Astrocyte (in vitro differentiated cells and primary cell): ENCODE measurements around the gene GET3. TPM values are rescaled to one million over a fixed set of nuclear protein-coding genes. Genes with fewer than 3 reads are reported as not detected.

Experiments used
- DNase-seq: peaks from one replicate; pipeline ENCODE4 v3.0.0-alpha.2; 2010; ENCODE audit warnings: low read depth
- FAIRE-seq: peaks from 2 replicates; lab custom pipeline; 2011; peaks lifted over from hg19 to GRCh38; lab: Jason Lieb, UNC
- H2AFZ ChIP-seq: 2 replicates; pipeline ENCODE4 v1.6.0; 2012; ENCODE audit warnings: low read depth, low read length, inconsistent platforms
- H3K27ac ChIP-seq: 2 replicates; pipeline ENCODE4 v1.5.1; 2011; ENCODE audit warnings: low read depth, low read length, inconsistent platforms
- H3K27me3 ChIP-seq: 2 replicates; pipeline ENCODE4 v1.6.0; 2011; ENCODE audit warnings: low read length, inconsistent platforms; ENCODE audit not compliant: insufficient read depth
- H3K36me3 ChIP-seq: 2 replicates; pipeline ENCODE4 v1.5.1; 2011; ENCODE audit warnings: low read length, inconsistent platforms; ENCODE audit not compliant: insufficient read depth
- H3K4me1 ChIP-seq: 2 replicates; pipeline ENCODE4 v1.5.1; 2011; ENCODE audit warnings: low read length, inconsistent platforms; ENCODE audit not compliant: insufficient read depth
- H3K4me2 ChIP-seq: 2 replicates; pipeline ENCODE4 v1.6.0; 2012; ENCODE audit warnings: low read length, inconsistent platforms
- H3K4me3 ChIP-seq: 2 replicates; pipeline ENCODE4 v1.5.1; 2011; ENCODE audit warnings: low read depth, mild to moderate bottlenecking, low read length, inconsistent platforms; ENCODE audit not compliant: insufficient read depth
- H3K79me2 ChIP-seq: 2 replicates; pipeline ENCODE4 v1.6.0; 2012; ENCODE audit warnings: mild to moderate bottlenecking, low read length, inconsistent platforms; ENCODE audit not compliant: insufficient read depth
- H3K9ac ChIP-seq: 2 replicates; pipeline ENCODE4 v1.6.0; 2012; ENCODE audit warnings: mild to moderate bottlenecking, low read length, inconsistent platforms
- H3K9me3 ChIP-seq: 2 replicates; pipeline ENCODE4 v1.5.1; 2012; ENCODE audit warnings: low read depth, mild to moderate bottlenecking, low read length, inconsistent platforms; ENCODE audit not compliant: insufficient read depth
- H4K20me1 ChIP-seq: 2 replicates; pipeline ENCODE4 v1.6.0; 2012; ENCODE audit warnings: low read length, inconsistent platforms; ENCODE audit not compliant: insufficient read depth
- H3K27ac Mint-ChIP-seq: one replicate; pipeline ENCODE4 v1.8.0; 2021; ENCODE audit warnings: mild to moderate bottlenecking, mixed read lengths; ENCODE audit not compliant: unreplicated experiment
- H3K27me3 Mint-ChIP-seq: one replicate; pipeline ENCODE4 v1.8.0; 2021; ENCODE audit warnings: low read depth, mixed read lengths; ENCODE audit not compliant: unreplicated experiment
- H3K36me3 Mint-ChIP-seq: one replicate; pipeline ENCODE4 v1.8.0; 2021; ENCODE audit warnings: low read depth, mixed read lengths; ENCODE audit not compliant: unreplicated experiment
- H3K4me1 Mint-ChIP-seq: one replicate; pipeline ENCODE4 v1.8.0; 2021; ENCODE audit warnings: low read depth, mixed read lengths; ENCODE audit not compliant: unreplicated experiment
- H3K4me3 Mint-ChIP-seq: one replicate; pipeline ENCODE4 v1.8.0; 2021; ENCODE audit warnings: mild to moderate bottlenecking, moderate library complexity, mixed read lengths; ENCODE audit not compliant: unreplicated experiment
- H3K9me3 Mint-ChIP-seq: one replicate; pipeline ENCODE4 v1.8.0; 2021; ENCODE audit warnings: mild to moderate bottlenecking, mixed read lengths; ENCODE audit not compliant: unreplicated experiment
- CTCF ChIP-seq: IDR thresholded peaks from 2 replicates; pipeline ENCODE4 v1.5.1; 2011; ENCODE audit warnings: low read depth, mild to moderate bottlenecking, inconsistent platforms, low read length, moderate library complexity; ENCODE audit not compliant: insufficient read depth
- EZH2 ChIP-seq: IDR thresholded peaks from 2 replicates; pipeline ENCODE4 v1.6.1; 2012; ENCODE audit warnings: mild to moderate bottlenecking, low read length, inconsistent platforms; ENCODE audit not compliant: insufficient read depth
- total RNA-seq: library from RNA; stranded (reverse); gene quantifications from 2 replicates; pipeline ENCODE4 v1.2.1, GENCODE V29; 2021

Gene GET3
- total RNA-seq, 1 donor from 2014 or later, result 66.8 TPM

- H3K4me1 Mint-ChIP-seq, result peaks cover 7% of the 10 kb centered on the region
- Histone ChIP-seq H3K9ac (no peak overlapping the region), H3K79me2 (peaks cover 48% of the 10 kb centered on the region), H3K9me3 (no peaks in the 10 kb centered on the region), H3K36me3 (peaks cover 19% of the 10 kb centered on the region), H3K27ac (no peak overlapping the region), H3K4me1 (peaks cover 11% of the 10 kb centered on the region), H3K4me3 (no peak overlapping the region), H3K4me2 (no peak overlapping the region), H3K27me3 (no peaks in the 10 kb centered on the region), H2AFZ (no peak overlapping the region), H4K20me1 (peaks cover 44% of the 10 kb centered on the region)
- H3K9me3 Mint-ChIP-seq, result no peaks in the 10 kb centered on the region
- no peak for DNase-seq
- TF ChIP-seq EZH2 (no peak), CTCF (no peak)
- no peaks in the 10 kb centered on the region for H3K27me3 Mint-ChIP-seq
- no peak for FAIRE-seq
- H3K4me3 Mint-ChIP-seq, result no peak overlapping the region
- peaks cover 14% of the 10 kb centered on the region for H3K36me3 Mint-ChIP-seq
- H3K27ac Mint-ChIP-seq, result no peak overlapping the region
These were observed 9.4 kb upstream of the GET3 start for GRCh38 chr19:12727745-12728433.

- FAIRE-seq (no peak), DNase-seq (no peak)
- peaks cover 55% of the 10 kb centered on the region for H4K20me1 ChIP-seq
- Mint-ChIP-seq H3K4me1 (peaks cover 3% of the 10 kb centered on the region), H3K27me3 (no peaks in the 10 kb centered on the region), H3K4me3 (peak overlapping the region; percentile 68), H3K9me3 (no peaks in the 10 kb centered on the region), H3K27ac (peak overlapping the region; percentile 26), H3K36me3 (peaks cover 14% of the 10 kb centered on the region)
- no peaks in the 10 kb centered on the region for H3K9me3 ChIP-seq
- H3K9ac ChIP-seq, result no peak overlapping the region
- H3K36me3 ChIP-seq, result peaks cover 19% of the 10 kb centered on the region
- peaks cover 11% of the 10 kb centered on the region for H3K4me1 ChIP-seq
- no peak overlapping the region for H2AFZ ChIP-seq
- H3K4me3 ChIP-seq, result no peak overlapping the region
- no peak overlapping the region for H3K27ac ChIP-seq
- peaks cover 50% of the 10 kb centered on the region for H3K79me2 ChIP-seq
- no peaks in the 10 kb centered on the region for H3K27me3 ChIP-seq
- TF ChIP-seq CTCF (no peak), EZH2 (no peak)
- H3K4me2 ChIP-seq, result no peak overlapping the region
These were observed 7.2 kb upstream of the GET3 start for GRCh38 chr19:12730064-12730463.

GRCh38 chr19:12731337-12731736 is 6.0 kb upstream of the GET3 start:
- H2AFZ ChIP-seq, result no peak overlapping the region
- no peak overlapping the region for H3K4me3 Mint-ChIP-seq
- FAIRE-seq (no peak), DNase-seq (no peak)
- H3K27me3 Mint-ChIP-seq, result no peaks in the 10 kb centered on the region
- H3K79me2 ChIP-seq, result peaks cover 50% of the 10 kb centered on the region
- H3K9me3 Mint-ChIP-seq, result no peaks in the 10 kb centered on the region
- H3K27ac Mint-ChIP-seq, result no peak overlapping the region
- no peaks in the 10 kb centered on the region for H3K9me3 ChIP-seq
- H3K27ac ChIP-seq, result no peak overlapping the region
- H3K36me3 ChIP-seq, result peaks cover 19% of the 10 kb centered on the region
- no peak overlapping the region for H3K9ac ChIP-seq
- TF ChIP-seq CTCF (no peak), EZH2 (no peak)
- peaks cover 14% of the 10 kb centered on the region for H3K36me3 Mint-ChIP-seq
- no peak overlapping the region for H3K4me3 ChIP-seq
- no peaks in the 10 kb centered on the region for H3K27me3 ChIP-seq
- H3K4me1 ChIP-seq, result peaks cover 12% of the 10 kb centered on the region
- H4K20me1 ChIP-seq, result peaks cover 55% of the 10 kb centered on the region
- H3K4me1 Mint-ChIP-seq, result peaks cover 3% of the 10 kb centered on the region
- peak overlapping the region; percentile 18 for H3K4me2 ChIP-seq
